ENCODE measurements around the gene ADGRE2.
"Not testable (repeated sequence)": the region's sequence is repeated elsewhere in the genome, so short reads cannot be mapped to it uniquely, and the experiment has no call there.

Gene ADGRE2

DNA sequence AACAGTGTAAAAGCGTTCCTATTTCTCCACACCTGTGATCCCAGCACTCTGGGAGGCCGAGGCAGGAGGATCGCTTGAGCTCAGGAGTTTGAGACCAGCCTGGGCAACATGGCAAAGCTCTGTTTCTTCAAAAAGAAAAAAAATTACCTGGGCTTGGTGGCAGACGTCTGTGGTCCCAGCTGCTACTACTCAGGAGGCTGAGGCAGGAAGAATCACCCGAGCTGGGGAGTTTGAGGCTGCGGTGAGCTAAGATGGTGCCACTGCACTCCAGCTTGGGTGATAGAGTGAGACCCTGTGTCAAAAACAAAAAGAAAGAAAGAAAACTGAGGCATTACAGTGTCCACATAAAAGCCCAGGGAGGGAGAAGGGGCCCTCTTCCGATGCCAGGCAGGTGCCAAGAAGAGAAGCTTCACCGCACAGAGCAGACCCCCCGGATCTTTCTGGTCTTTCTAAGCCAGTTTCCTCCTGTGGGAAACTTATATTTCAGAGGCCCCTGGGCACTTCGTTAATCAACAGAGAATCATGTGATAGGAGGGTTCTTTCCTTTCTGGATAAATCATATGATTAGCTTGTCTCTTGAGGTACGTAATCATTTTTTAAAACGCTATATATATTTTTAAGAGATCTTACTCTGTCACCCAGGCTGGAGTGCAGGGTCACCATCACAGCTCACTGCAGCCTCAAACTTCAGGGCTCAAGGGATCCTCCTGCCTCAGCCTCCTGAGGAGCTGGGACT is at the start of gene ADGRE2:
ADGRE2 (minus strand) TSS at position 451 of the 736 bp plus-strand sequence. CDS start 1,804 bp downstream, outside the sequence.
- ChIA-PET POLR2A (interaction anchor here (0.7 kb wide), 1 partner anchor 282 kb away, joined by 3 read pairs; the partner anchor contains the start of gene GIPC1), CTCF (interaction anchor here (0.7 to 3.7 kb wide), 2 partner anchors 8 to 477 kb away, joined by 4 to 19 read pairs; no protein-coding TSS in a partner anchor)
- H3K4me1 ChIP-seq (ENCODE audit: control insufficient read depth, insufficient read depth, low read length); H3K4me3 ChIP-seq (ENCODE audit: low read depth, low read length); H3K9me3 ChIP-seq (ENCODE audit: control insufficient read depth, insufficient read depth, low read depth, low read length); H3K36me3 ChIP-seq (ENCODE audit: control insufficient read depth in 2 of 2, insufficient read depth in 1 of 2, low read length in 2 of 2); H3K27ac ChIP-seq (ENCODE audit: extremely low read depth, low read depth, low read length): not testable (repeated sequence)

DNA sequence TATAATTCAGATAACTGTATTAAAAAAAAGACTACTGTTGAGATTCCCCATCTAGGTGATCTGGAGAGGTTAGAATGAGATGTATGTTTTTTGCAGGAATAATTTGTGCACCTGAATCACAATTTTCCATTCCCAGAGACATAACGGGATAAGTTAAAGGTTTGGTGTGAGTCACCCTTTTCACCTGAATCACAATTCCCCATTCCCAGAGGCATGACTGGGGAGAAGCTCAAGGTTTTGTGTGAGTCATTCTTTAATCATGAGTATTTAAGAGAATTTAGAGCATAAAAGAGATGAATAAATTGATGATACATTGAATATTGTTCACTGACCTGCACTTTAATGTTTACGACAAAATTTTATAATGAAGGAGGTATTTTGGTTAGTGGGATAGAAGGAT is 47.6 kb upstream of the ADGRE2 start:
- no peaks in the 10 kb centered on the region for H3K4me1 ChIP-seq (ENCODE audit: control insufficient read depth, insufficient read depth, low read length)
- no peaks in the 10 kb centered on the region for H3K36me3 ChIP-seq (ENCODE audit: control insufficient read depth in 2 of 2, insufficient read depth in 1 of 2, low read length in 2 of 2)
- H3K9me3 ChIP-seq (ENCODE audit: control insufficient read depth, insufficient read depth, low read depth, low read length) = no peaks in the 10 kb centered on the region
- no peak overlapping the region for H3K4me3 ChIP-seq (ENCODE audit: low read depth, low read length)
- POLR2A ChIA-PET = no interaction called here
- CTCF ChIA-PET = interaction anchor here (0.6 kb wide), 1 partner anchor 1183 kb away, joined by 3 read pairs; no protein-coding TSS in a partner anchor
- no peak overlapping the region for H3K27ac ChIP-seq (ENCODE audit: extremely low read depth, low read depth, low read length)
- no peak for TF ChIP-seq ZNF324 (tag by site-specific recombination; IDR thresholded peaks at IDR 0.05)
- no peak for TF ChIP-seq SCRT1 (tag by site-specific recombination; IDR thresholded peaks at IDR 0.05; ENCODE audit: borderline replicate concordance)
- no peak for TF ChIP-seq PRDM2 (tag by site-specific recombination; IDR thresholded peaks at IDR 0.05; ENCODE audit: borderline replicate concordance)
- TF ChIP-seq ZNF837 (tag by site-specific recombination; IDR thresholded peaks at IDR 0.05) = no peak
- no peak for TF ChIP-seq PATZ1 (tag by site-specific recombination; IDR thresholded peaks at IDR 0.05)
- no peak for TF ChIP-seq ZNF350 (tag by site-specific recombination; IDR thresholded peaks at IDR 0.05)
- no peak for TF ChIP-seq ZNF211 (tag by site-specific recombination; IDR thresholded peaks at IDR 0.05; ENCODE audit: low read depth)
- no peak for TF ChIP-seq SALL2 (tag by site-specific recombination; IDR thresholded peaks at IDR 0.05; ENCODE audit: borderline replicate concordance)
- TF ChIP-seq HIC1 (tag by site-specific recombination; IDR thresholded peaks at IDR 0.05) = no peak
- TF ChIP-seq ZNF518A (tag by site-specific recombination; conservative IDR thresholded peaks at IDR 0.05; ENCODE audit: low read depth) = no peak
- TF ChIP-seq RBAK (tag by site-specific recombination; IDR thresholded peaks at IDR 0.05) = no peak
- TF ChIP-seq ZNF548 (tag by site-specific recombination; IDR thresholded peaks at IDR 0.05) = no peak
- TF ChIP-seq ZNF274 (IDR thresholded peaks at IDR 0.05; ENCODE audit: low read length) = no peak
- no peak for TF ChIP-seq ZNF274 (tag by site-specific recombination; IDR thresholded peaks at IDR 0.05; ENCODE audit: borderline replicate concordance)
- TF ChIP-seq ZNF510 (tag by site-specific recombination; IDR thresholded peaks at IDR 0.05; ENCODE audit: insufficient replicate concordance) = no peak
- TF ChIP-seq OSR2 (tag by site-specific recombination; IDR thresholded peaks at IDR 0.05) = no peak
- TF ChIP-seq ZNF629 (tag by site-specific recombination; IDR thresholded peaks at IDR 0.05) = no peak

Measured in HEK293 (cell line).